BE2C (cell line): ENCODE results near the gene NOS3.

ENCODE experiments used
- DNase-seq: peaks from one replicate; pipeline ENCODE4 v3.0.0-alpha.2; 2020
- H3K27me3 ChIP-seq: fragments of 250-450 bp; sonication (Bioruptor Pico); 2 replicates; pipeline ENCODE4 v1.5.1; 2020; ENCODE audit warnings: mild to moderate bottlenecking
- H3K36me3 ChIP-seq: fragments of 250-450 bp; sonication (Bioruptor Pico); 2 replicates; pipeline ENCODE4 v1.5.1; 2020; ENCODE audit warnings: mild to moderate bottlenecking
- H3K4me1 ChIP-seq: fragments of 250-450 bp; sonication (Bioruptor Pico); 2 replicates; pipeline ENCODE4 v1.5.1; 2020
- H3K4me3 ChIP-seq: 2 replicates; pipeline ENCODE4 v1.5.1; 2011; ENCODE audit warnings: low read depth, low read length
- H3K9me3 ChIP-seq: fragments of 250-450 bp; sonication (Bioruptor Pico); 2 replicates; pipeline ENCODE4 v1.5.1; 2020
- CTCF ChIP-seq: IDR thresholded peaks from 2 replicates; pipeline ENCODE4 v1.5.1; 2012; ENCODE audit warnings: mild to moderate bottlenecking, low read depth, low read length

NOS3 gene

GRCh38 chr7:150958597-150958996 is 32.2 kb upstream of the NOS3 start:
- DNase-seq: no peak
- no peak overlapping the region for H3K4me3 ChIP-seq

GRCh38 chr7:150959081-150959480 is 31.7 kb upstream of the NOS3 start:
- Histone ChIP-seq H3K27me3 (no peaks in the 10 kb centered on the region), H3K36me3 (peaks cover 32% of the 10 kb centered on the region), H3K9me3 (no peaks in the 10 kb centered on the region), H3K4me3 (no peak overlapping the region), H3K4me1 (peaks cover 65% of the 10 kb centered on the region)
- TF ChIP-seq CTCF: no peak
- DNase-seq: no peak

More at GRCh38 chr7:150958597-150958996, 32.2 kb upstream of the NOS3 start:
- TF ChIP-seq CTCF: no peak
- Histone ChIP-seq H3K4me1 (peaks cover 63% of the 10 kb centered on the region), H3K9me3 (no peaks in the 10 kb centered on the region), H3K27me3 (no peaks in the 10 kb centered on the region), H3K36me3 (peaks cover 33% of the 10 kb centered on the region)

GRCh38 chr7:150959739-150960734 is 30.8 kb upstream of the NOS3 start:
- Histone ChIP-seq H3K36me3 (peaks cover 23% of the 10 kb centered on the region), H3K9me3 (no peaks in the 10 kb centered on the region), H3K27me3 (no peaks in the 10 kb centered on the region), H3K4me3 (no peak overlapping the region), H3K4me1 (peaks cover 64% of the 10 kb centered on the region)
- no peak for TF ChIP-seq CTCF
- DNase-seq: no peak

GRCh38 chr7:150961510-150962289 is 29.1 kb upstream of the NOS3 start:
- no peak overlapping the region for H3K4me3 ChIP-seq
- DNase-seq: no peak
- TF ChIP-seq CTCF: no peak
- peaks cover 23% of the 10 kb centered on the region for H3K36me3 ChIP-seq
- H3K9me3 ChIP-seq: no peaks in the 10 kb centered on the region
- H3K4me1 ChIP-seq: peaks cover 74% of the 10 kb centered on the region
- no peaks in the 10 kb centered on the region for H3K27me3 ChIP-seq

- H3K4me3 ChIP-seq: no peak overlapping the region
- H3K36me3 ChIP-seq: peaks cover 19% of the 10 kb centered on the region
- peaks cover 69% of the 10 kb centered on the region for H3K4me1 ChIP-seq
- no peaks in the 10 kb centered on the region for H3K27me3 ChIP-seq
- no peak for DNase-seq
- no peak for TF ChIP-seq CTCF
- no peaks in the 10 kb centered on the region for H3K9me3 ChIP-seq
Observed at GRCh38 chr7:150962290-150962552, 28.6 kb upstream of the NOS3 start.
